ENCODE data around the gene GAB2.

The GAB2 gene

GRCh38 chr11:78416285-78417174, 1.1 kb downstream of the GAB2 start:
- Histone ChIP-seq H3K9me3 (ENCODE audit: control insufficient read depth, insufficient read depth, low read depth, low read length) (no peaks in the 10 kb centered on the region), H3K27ac (ENCODE audit: extremely low read depth, low read depth, low read length) (0 out of 2 replicates have a peak overlapping the region, but pooled peaks have one; percentile 11)
- POLR2A ChIA-PET, result interaction anchor here (0.7 to 1.1 kb wide), 2 partner anchors 158 to 186 kb away, joined by 4 to 8 read pairs; partner anchors contain the start of gene NARS2
- no peak for TF ChIP-seq ZNF747 (tag by site-specific recombination; IDR thresholded peaks at IDR 0.05)
- TF ChIP-seq ZNF639 (tag by site-specific recombination; IDR thresholded peaks at IDR 0.05), result 0 out of 2 replicates have a peak, but pooled peaks have one; percentile 29
- TF ChIP-seq ZBTB21 (tag by site-specific recombination; IDR thresholded peaks at IDR 0.05), result peak; percentile 48; the same call in 1 of the 2 replicates
- peak; percentile 98 for TF ChIP-seq ZNF362 (tag by site-specific recombination; IDR thresholded peaks at IDR 0.05)
- peak; percentile 40; the same call in 1 of the 2 replicates for TF ChIP-seq ZNF2 (tag by site-specific recombination; IDR thresholded peaks at IDR 0.05)
- TF ChIP-seq ZNF624 (tag by site-specific recombination; IDR thresholded peaks at IDR 0.05), result no peak
- TF ChIP-seq ZNF335 (tag by site-specific recombination; conservative IDR thresholded peaks at IDR 0.05), result peak; percentile 77
- no peak for TF ChIP-seq ZNF610 (tag by site-specific recombination; IDR thresholded peaks at IDR 0.05; ENCODE audit: borderline replicate concordance)
- TF ChIP-seq ZNF121 (tag by site-specific recombination; IDR thresholded peaks at IDR 0.05), result no peak
- peak; percentile 90 for TF ChIP-seq ZNF629 (tag by site-specific recombination; IDR thresholded peaks at IDR 0.05)
- TF ChIP-seq ZBTB48 (tag by site-specific recombination; IDR thresholded peaks at IDR 0.05), result peak; percentile 73
- no peak for TF ChIP-seq ZSCAN23 (tag by site-specific recombination; IDR thresholded peaks at IDR 0.05)
- TF ChIP-seq ZBTB44 (tag by site-specific recombination; IDR thresholded peaks at IDR 0.05), result peak; percentile 38; the same call in 1 of the 2 replicates
- no peak for TF ChIP-seq ZNF394 (tag by site-specific recombination; IDR thresholded peaks at IDR 0.05; ENCODE audit: borderline replicate concordance)
- TF ChIP-seq SP7 (tag by site-specific recombination; IDR thresholded peaks at IDR 0.05), result peak; percentile 55
- peak; percentile 86 for TF ChIP-seq ZNF366 (tag by site-specific recombination; conservative IDR thresholded peaks at IDR 0.05)
- no peak for TF ChIP-seq ZBTB1 (tag by site-specific recombination; IDR thresholded peaks at IDR 0.05)
- TF ChIP-seq KLF17 (tag by site-specific recombination; IDR thresholded peaks at IDR 0.05), result peak; percentile 68; the same call in 1 of the 2 replicates
- TF ChIP-seq ZNF600 (tag by site-specific recombination; IDR thresholded peaks at IDR 0.05), result peak; percentile 28; the same call in 1 of the 2 replicates
- no peak for TF ChIP-seq ZNF133 (tag by site-specific recombination; IDR thresholded peaks at IDR 0.05)
- TF ChIP-seq ZBTB20 (tag by site-specific recombination; IDR thresholded peaks at IDR 0.05), result peak; percentile 63; the same call in 1 of the 2 replicates
- TF ChIP-seq ZNF433 (tag by site-specific recombination; IDR thresholded peaks at IDR 0.05; ENCODE audit: low read depth), result no peak
- no peak; the same call in 1 of the 2 replicates for TF ChIP-seq ZNF692 (tag by site-specific recombination; IDR thresholded peaks at IDR 0.05)
- no peak for TF ChIP-seq ZNF175 (tag by site-specific recombination; IDR thresholded peaks at IDR 0.05)
- TF ChIP-seq ZNF785 (tag by site-specific recombination; IDR thresholded peaks at IDR 0.05), result no peak
- TF ChIP-seq PATZ1 (tag by site-specific recombination; IDR thresholded peaks at IDR 0.05), result peak; percentile 71

More at GRCh38 chr11:78416285-78417174, 1.1 kb downstream of the GAB2 start:
- Histone ChIP-seq H3K4me1 (ENCODE audit: control insufficient read depth, insufficient read depth, low read length) (no peaks in the 10 kb centered on the region; the same call in 1 of the 2 replicates), H3K36me3 (ENCODE audit: control insufficient read depth in 2 of 2, insufficient read depth in 1 of 2, low read length in 2 of 2) (no peaks in the 10 kb centered on the region), H3K4me3 (ENCODE audit: low read depth, low read length) (peak overlapping the region; percentile 63)
- CTCF ChIA-PET, result interaction anchor here (0.6 to 9.6 kb wide), 11 partner anchors 10 to 779 kb away, joined by 3 to 52 read pairs (median 4); partner anchors contain the start of gene CLNS1A
